GM12892 (cell line): ENCODE results near the gene WNT2.

Source experiments
- POLR2A ChIP-seq: IDR thresholded peaks from 2 replicates; pipeline ENCODE4 v1.6.1; 2011; ENCODE audit warnings: low read depth, low read length, control low read depth
- POLR2AphosphoS5 ChIP-seq: IDR thresholded peaks from 2 replicates; pipeline ENCODE4 v1.6.1; 2011; ENCODE audit warnings: low read depth, low read length, control low read depth
- TAF1 ChIP-seq: IDR thresholded peaks from 2 replicates; pipeline ENCODE4 v1.6.1; 2011; ENCODE audit warnings: low read depth, mild to moderate bottlenecking, control low read depth, low read length, borderline replicate concordance

DNA sequence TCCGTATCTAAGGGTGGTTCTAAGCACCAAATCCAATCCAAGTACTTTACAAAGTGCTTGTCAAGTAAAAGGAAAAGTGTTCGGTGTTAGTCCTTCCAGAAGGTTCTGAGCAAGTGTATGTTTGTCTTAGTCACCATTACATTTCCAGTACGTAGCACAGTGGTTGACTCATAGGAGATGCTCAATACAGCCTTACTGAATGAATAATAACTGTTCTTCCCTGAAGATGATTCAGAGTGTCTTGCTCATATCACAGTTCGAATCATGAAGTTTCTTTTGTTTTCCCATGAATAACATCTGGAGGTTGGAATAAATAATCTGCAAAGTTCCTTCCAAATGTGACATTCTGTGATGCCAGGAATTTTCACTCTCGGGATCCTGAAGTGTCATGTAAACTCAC, 53.4 kb downstream of the WNT2 start:
- TF ChIP-seq POLR2A = no peak
- no peak for TF ChIP-seq TAF1
- TF ChIP-seq POLR2AphosphoS5 = no peak
